Astrocyte (in vitro differentiated cells and primary cell): ENCODE data around the gene ABCA7.

Experiments used
- EZH2 ChIP-seq: IDR thresholded peaks from 2 replicates; pipeline ENCODE4 v1.6.1; 2012; ENCODE audit warnings: mild to moderate bottlenecking, low read length, inconsistent platforms; ENCODE audit not compliant: insufficient read depth
- TF ChIP-seq, protein P1 (sequence below): IDR thresholded peaks from 2 replicates; pipeline ENCODE4 v1.5.1; 2011; ENCODE audit warnings: low read depth, mild to moderate bottlenecking, inconsistent platforms, low read length, moderate library complexity; ENCODE audit not compliant: insufficient read depth

DNA sequence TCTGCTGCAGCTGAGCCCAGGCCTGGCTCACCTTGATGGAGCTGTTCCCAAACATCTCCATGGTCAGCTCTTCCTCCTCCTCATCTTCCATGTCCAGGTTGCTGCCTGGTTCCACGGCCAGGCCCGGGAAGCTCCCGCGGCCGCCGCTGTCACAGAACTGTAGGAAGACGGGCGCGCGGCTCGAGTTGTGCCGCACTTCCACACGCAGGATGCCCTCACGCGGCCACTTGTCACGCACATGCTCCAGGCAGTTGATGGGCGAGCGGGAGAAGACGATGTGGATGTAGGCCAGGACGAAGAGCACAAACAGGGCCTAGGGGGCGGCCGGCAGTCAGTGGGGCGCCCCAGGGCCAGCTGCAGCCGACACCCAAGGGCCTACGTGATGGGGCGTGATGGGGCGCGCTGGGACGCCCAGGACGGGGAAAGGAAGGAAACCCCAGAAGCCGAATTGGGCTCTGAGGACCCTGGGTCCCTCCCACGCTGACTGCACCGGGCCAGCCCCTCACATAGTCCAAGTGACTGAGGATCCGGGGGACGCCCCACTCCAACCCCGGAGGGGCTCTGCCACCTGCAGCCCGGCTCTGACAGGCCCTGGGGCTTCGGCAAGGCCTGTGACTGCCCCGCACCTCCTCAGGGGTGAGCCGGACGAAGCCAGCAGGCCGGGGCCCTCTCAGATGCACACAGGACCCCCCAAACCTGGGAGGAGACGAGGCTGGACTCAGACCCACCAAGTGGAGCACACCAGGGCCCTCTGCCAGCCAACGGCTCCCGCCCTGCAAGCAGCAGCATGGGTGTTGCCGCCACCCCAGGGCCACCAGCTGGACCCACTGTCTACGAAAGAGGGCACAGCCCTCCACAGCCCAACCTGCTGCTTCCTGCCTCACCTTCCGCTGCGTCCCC is 25.5 kb upstream of the ABCA7 start:
- TF ChIP-seq, protein P1, sequence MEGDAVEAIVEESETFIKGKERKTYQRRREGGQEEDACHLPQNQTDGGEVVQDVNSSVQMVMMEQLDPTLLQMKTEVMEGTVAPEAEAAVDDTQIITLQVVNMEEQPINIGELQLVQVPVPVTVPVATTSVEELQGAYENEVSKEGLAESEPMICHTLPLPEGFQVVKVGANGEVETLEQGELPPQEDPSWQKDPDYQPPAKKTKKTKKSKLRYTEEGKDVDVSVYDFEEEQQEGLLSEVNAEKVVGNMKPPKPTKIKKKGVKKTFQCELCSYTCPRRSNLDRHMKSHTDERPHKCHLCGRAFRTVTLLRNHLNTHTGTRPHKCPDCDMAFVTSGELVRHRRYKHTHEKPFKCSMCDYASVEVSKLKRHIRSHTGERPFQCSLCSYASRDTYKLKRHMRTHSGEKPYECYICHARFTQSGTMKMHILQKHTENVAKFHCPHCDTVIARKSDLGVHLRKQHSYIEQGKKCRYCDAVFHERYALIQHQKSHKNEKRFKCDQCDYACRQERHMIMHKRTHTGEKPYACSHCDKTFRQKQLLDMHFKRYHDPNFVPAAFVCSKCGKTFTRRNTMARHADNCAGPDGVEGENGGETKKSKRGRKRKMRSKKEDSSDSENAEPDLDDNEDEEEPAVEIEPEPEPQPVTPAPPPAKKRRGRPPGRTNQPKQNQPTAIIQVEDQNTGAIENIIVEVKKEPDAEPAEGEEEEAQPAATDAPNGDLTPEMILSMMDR = no peak
- TF ChIP-seq EZH2 = no peak
